NCI-H1105 (cell line): Measurements from ENCODE around the gene CXXC5.

Source experiments
- DNase-seq: peaks from one replicate; lab custom pipeline; 2025; lab: John Stamatoyannopoulos, UW

CXXC5 gene

DNA sequence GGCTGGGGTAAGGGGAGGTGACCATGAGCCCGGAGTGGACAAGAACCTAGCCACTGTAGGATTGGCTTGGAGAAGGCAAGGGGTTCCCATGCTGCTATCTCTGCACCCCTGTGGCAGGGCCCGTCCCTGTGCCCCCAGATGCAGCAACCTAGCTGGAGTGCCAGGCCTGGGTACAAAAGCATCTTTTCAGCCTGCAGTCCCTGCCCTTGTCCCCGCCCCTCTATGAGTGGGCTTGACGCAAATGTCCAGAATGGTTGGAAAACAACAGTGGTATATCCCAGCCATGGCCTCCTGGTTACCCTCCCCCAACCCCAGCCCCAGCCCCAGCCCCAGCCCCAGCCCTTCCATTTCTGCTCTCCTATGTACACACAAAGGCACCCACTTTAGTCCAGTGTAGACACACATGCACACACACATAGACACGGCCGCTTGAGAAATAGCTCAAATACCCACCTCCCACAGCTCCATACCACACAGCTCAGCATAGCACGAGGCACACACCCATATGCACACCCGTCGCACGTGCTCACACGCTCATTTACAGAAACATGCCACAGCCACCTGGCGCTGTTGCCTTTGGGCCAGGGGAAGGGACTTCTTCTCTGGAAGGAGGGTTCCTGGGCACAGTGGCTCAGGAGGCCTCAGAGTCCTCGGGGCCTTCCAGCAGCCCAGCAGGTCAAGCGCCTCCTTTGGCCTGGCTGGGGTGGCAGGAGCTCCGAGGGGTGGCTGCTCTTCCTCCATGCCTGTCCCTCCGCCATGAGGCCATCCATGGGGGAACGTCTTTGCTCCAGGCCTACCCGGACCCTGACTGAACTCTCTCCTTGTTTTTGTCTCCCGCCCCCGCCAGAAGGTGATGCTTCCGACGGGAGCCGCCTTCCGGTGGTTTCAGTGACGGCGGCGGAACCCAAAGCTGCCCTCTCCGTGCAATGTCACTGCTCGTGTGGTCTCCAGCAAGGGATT is 34.1 kb downstream of the CXXC5 start:
- DNase-seq = no peak

DNA sequence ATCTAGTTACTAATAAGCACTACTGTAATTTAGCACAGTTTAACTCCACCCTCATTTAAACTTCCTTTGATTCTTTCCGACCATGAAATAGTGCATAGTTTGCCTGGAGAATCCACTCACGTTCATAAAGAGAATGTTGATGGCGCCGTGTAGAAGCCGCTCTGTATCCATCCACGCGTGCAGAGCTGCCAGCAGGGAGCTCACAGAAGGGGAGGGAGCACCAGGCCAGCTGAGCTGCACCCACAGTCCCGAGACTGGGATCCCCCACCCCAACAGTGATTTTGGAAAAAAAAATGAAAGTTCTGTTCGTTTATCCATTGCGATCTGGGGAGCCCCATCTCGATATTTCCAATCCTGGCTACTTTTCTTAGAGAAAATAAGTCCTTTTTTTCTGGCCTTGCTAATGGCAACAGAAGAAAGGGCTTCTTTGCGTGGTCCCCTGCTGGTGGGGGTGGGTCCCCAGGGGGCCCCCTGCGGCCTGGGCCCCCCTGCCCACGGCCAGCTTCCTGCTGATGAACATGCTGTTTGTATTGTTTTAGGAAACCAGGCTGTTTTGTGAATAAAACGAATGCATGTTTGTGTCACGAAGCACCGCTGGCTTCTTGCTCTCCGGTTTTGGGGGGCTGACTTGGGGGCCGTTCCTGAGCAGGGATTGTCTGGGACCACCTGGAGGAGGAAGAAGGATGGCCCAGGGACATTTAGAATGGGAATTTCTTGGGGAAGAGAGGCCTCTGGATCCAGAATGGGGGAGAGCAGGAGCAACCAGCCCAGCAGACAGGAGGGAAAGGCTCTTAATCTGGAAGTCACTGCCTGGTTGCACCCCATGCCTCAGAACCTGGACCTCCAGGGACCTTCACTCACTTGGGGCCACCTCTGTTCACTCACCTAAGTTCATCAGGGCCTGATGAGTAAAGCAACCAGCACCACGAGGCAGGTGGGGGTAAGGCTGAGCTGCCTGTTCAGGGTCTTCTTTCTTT is 35.4 kb downstream of the CXXC5 start:
- DNase-seq = no peak

DNA sequence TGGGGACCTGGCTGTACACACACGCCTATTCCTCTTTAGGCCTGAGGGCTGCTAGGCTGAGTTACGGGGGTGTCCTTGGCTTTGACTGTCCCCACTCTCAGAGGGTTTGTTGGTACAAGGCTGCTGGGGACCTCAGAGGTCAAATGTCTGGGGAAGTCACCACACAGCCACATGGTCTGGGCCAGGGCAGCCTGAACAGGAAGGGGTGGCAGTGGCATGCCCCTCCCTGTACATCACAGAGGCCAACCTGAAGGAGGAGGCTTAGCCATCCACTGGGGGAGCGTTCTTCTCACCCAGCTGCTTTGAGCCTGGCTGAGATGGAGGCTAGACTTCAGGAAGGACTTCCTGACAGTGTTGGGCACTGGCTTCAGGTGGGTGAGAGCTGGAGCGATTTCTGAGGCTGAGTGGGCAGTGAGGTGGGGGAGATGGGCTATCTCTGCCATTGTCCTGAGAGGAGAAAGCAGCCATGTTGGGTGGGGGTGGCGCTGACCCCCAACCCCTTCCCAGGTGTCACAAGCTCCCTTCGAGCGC is 36.3 kb downstream of the CXXC5 start:
- DNase-seq = no peak

DNA sequence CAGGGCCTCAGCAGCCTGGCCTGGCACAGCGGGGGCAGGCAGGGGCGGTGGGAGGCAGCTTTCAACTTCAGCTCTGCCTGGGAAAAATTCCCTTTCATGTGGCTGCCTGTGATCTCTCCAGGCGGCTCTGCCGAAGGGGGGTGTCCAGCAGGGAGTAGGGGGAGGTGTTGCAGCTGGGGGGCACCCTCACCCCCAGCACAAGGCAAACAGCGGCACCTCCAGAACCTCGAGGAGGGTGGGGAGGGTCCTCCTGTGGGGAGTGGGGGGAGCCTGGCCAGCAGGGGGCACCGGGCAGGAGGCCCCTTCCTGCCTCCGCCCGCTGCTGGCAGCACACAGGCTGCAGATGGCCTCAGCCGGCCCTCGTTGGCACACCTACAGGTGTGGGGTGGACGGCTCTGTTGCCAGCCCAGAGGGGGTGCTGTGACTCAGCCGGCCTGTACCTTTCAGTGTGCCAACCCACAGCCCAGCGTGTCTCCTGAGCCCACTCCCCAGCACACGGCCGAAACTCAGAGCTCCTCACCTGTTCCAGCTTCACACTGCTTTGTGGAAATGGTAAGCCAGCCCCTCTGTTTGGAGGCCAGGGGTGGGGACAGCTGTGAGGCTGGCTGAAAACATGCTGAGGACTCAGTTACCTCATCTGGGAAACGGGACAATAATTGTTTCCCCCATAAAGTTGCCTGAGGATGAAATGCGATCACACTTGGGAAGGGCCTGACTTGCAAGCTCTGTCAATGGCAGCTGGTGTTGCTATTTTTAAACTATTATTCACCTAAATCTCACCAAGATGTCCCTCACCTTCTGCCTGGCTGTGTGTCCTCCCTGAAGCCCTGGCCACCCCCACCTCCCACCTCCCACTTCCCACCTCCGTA is 37.0 kb downstream of the CXXC5 start:
- DNase-seq = no peak

DNA sequence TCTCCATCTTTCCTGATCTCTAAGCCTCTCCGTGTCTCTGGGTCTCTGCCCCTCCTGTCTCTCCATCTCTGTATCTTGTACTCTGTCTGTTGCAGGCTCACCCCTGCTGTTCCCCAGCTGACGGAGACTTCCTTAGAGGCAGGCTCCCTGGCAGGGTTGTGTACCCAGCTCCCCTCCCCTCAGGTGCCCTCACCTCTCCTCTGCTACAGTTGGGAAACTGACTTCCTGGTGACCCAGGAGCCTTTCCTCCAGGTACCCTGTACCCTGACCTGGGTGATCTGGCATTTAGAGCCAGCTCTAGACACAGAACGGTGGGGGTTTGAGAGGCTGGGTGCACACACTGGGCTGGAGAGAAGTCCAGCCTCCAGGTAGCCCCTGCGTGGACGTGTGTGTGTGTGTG is 37.7 kb downstream of the CXXC5 start:
- no peak for DNase-seq

DNA sequence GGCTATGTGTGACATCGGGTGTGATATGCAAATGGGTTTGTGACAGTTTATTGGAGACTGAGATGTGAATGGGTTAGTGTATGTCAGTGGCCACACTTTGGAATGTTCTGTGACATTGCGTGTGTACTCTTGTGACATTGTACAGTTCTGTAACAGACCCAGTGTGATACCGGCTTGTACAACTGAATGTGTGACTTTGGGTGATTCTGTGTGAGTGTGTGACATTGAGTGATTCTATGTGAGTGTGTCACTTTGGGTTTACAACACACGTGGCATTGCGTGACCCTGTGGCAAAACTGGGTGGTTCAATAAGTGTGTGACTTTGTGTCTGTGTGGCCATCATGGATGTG is 38.2 kb downstream of the CXXC5 start:
- no peak for DNase-seq

DNA sequence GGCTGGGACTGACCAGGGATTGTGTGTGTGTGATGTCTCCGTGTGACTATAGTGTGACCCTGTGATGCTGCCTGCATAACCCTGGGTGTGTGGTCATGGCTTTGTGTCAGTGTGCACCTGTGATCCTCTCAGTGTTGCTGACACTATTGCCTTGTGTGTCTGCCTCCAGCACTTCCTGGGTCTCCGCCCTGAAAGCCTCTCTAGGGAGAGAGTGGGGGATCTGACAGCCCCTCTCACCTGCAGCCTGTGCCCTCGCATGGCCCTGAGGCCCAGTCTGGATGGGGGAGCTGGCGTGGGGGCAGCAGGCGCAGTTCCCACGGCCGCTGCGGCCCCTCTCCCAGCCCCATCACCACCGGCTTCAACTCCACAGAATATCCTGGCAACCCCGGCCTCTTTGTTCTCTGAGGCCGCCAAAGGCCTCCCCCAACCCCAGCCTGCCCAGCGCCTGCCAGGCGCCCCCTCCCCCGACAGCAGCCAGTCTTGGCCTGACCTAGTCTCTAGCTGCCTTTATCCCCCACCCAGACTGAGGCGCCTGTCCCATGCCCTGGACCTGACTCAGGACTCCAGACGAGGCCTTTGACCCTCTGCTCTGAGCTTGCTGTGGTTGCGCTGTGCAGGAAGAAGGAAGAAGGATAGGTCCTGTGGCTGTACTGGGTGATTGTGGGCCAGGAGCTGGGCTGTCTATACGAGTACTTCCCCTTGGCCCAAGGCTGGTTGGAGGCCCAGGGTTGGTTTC is 38.7 kb downstream of the CXXC5 start:
- no peak for DNase-seq

DNA sequence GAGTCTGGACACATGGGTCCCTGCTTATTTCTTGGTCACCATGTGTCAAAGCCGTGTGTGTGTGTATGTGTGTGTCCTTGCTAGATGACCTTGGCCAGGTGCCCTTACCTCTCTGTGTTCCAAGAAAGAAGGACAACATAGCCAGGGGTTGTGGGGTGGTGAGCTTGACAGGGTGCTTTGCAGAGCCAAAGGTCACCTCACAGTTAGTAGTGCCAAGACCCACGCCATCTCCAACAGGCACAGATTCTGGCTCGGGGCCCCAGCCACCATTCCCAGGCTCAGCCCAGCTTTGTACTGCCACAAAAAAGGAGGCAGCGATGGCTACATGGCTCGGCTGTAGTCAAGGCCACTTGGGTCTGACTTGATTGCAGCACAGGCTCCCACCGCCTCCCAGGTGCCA is 39.5 kb downstream of the CXXC5 start:
- no peak for DNase-seq

DNA sequence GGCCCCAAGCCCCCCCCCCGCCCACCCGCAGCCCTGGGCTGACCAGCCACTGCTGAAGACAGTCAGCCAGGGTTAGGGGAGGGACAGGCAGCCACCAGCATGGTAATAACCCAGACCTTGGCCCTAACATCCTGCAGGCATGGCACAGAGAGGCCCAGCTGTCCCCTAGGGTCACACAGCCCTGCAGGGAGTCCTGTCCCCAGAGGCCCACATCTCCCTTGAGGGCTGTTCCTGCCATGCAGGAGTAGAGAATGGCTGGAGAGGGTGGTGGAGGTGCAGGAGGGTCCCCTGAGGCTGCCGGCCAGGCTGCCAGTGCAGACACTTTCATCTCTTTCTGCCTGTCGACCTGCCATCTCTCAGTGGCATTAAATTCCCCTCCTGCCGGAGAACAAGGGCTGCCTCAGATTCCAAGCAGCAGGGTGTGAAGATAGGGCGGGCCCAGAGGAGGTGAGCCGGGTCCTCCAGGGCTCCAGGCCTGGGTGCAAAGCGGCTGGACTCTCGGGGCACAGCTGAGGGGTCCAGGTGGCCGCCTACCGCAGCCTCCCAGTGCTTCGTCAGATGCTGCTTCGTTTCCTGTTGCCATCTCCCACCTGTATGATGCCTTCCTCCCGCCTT is 40.0 kb downstream of the CXXC5 start:
- no peak for DNase-seq

GRCh38 chr5:139688751-139689372 is 40.7 kb downstream of the CXXC5 start:
- DNase-seq = no peak

DNA sequence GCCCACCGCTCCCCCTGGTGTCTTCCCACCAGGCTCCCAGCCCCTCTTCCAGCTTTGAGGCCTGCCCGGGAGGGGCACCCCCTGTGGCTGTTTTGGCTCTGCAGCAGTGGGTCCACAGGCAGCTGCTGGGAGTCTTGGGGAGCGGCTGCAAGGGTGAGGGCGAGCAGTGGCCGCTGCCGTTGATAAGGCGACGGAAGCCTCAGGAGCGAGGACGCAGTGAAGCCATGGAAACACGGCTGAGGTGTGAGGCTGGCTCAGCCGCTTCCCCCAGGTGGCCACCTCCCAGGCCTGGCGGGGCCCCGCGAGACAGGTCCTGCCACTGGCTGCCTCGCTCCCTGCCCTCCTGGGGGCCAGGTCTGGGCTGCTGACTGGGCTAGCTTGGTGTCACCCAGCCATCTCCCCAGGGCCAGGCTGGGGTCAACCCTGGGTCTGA is 41.5 kb downstream of the CXXC5 start:
- no peak for DNase-seq

DNA sequence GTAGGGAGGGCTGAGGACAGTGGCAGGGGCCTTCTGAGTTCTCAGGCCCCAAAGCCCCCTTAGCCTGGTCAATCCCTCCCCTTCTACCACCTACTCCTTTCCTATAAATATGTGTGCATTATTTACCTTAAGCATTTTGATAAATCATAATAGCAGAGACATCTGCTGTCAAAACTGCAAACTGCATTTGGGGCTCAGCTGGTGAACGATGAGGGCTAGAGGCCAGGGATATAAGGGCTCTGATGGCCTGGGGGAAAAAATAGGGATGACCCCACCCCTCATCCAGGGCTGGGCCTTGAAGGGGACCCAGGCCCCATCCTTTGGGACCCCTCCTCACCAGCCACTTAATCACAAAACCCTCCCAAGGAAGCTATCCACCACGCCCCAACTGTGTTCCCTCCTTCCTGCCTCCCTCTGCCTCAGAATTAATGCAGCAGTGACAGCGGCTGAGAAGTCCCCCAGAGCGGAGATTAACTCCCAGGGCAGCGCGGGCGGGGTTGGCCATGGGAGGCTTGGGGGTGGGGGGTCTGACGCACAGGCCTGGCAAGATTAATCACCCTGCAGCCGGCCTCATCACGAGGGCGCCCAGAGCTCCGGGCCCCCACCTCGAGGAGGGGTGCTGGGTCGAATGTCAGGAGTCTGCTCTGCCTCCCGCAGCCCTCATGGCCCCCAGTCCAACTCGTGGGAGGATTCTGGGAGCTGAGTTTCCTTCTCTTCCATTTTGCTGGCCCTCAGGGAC is 42.1 kb downstream of the CXXC5 start:
- no peak for DNase-seq

- no peak for DNase-seq
Observed at GRCh38 chr5:139690803-139691629, 42.9 kb downstream of the CXXC5 start.

- no peak for DNase-seq
Observed at GRCh38 chr5:139692148-139692547, 44.0 kb downstream of the CXXC5 start.

- no peak for DNase-seq
Observed at GRCh38 chr5:139692679-139693308, 44.6 kb downstream of the CXXC5 start.

DNA sequence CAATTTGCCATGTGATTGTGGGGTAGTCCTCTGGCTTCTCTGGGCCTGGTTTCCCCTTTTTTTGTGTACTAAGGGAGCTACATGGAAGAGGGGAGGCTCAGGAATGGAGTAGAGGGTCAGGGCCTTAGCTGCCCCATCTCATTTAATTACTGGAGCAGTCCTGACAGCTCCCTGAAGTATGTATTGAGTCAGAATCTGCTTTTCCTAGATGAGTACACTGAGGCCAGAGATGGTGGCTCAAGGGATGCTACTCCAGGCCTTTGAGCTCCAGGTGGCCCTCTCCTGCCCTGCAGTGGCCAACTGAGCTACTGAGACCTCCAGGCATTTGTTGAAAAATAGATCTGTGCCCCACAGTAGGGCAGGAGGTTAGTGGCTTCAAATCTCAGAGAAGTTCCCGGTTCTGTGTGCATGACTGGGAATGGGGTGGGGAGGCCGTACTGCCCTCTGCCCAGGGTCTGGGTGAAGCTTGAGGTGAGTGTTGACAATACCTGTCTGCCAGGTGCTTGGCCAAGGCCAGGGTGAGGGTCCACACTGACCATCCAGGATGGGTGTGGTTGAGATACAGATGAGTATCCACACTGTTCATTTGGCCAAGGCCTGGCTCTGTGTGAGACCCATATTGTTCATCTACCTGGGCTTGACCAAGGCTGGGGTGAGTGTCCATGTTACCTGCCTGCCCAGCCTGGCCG is 45.7 kb downstream of the CXXC5 start:
- no peak for DNase-seq

DNA sequence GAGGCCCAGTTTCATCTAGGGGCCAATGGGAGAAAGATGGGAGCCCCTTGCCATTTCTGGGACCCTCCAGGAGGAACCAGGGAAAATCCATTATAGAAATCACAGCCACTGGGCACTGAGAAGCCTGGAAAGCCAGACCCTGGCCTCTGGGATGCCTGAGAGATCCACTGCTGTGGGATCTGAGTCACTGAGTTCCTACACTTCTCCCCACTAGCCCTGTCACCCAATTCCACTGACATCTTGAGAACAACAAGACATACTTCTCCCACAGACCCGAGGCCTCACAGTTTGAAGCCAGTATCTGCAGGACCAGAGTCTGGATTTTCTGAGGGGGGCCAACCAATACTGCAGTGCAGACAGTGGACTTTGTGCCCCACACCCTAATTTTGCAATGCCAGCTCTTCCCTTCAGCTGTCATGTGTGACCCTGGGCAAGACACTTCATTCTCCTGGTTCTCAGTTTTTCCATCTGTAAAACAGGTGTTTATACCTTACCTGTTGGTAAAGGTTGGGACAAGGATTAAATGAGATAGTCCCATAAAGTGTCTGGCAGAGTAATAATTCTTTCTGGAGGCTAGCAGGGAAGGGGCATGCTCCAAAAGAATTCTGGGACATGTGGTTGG is 46.5 kb downstream of the CXXC5 start:
- no peak for DNase-seq
